H1 (cell line): ENCODE results near the gene AHSG. TPM values are rescaled to one million over a fixed set of nuclear protein-coding genes. Genes with fewer than 3 reads are reported as not detected.

ENCODE experiments used
- CTCF ChIA-PET: fragments of 300-600 bp; sonication (Branson Sonifier 250); formaldehyde crosslinking; loops from one replicate; lab custom pipeline; 2021; ENCODE audit not compliant: partially characterized antibody; lab: Charles Lee
- POLR2A ChIA-PET: fragments of 300-600 bp; sonication (Branson Sonifier 250); formaldehyde crosslinking; loops from one replicate; lab custom pipeline; 2021; ENCODE audit warnings: inconsistent platforms; ENCODE audit not compliant: partially characterized antibody; lab: Charles Lee
- DNase-seq, 2 experiments: peaks; one replicate each; pipeline versions ENCODE4 v3.0.0 to v3.0.0-alpha.2; 2010 to 2022; ENCODE audit warnings: low spot score in 2 of 2, low read depth in 1 of 2, mixed read lengths in 1 of 2
- FAIRE-seq: peaks from 2 replicates; lab custom pipeline; 2011; peaks lifted over from hg19 to GRCh38; lab: Jason Lieb, UNC
- H2AFZ ChIP-seq: 2 replicates; pipeline ENCODE4 v1.8.1; 2012; ENCODE audit warnings: low read length, inconsistent platforms
- H2AK5ac ChIP-seq: 2 replicates; pipeline ENCODE4 v1.6.1; 2013; ENCODE audit warnings: low read depth, low read length
- H2BK120ac ChIP-seq: replicated peaks from 2 replicates; pipeline ENCODE3; 2013; ENCODE audit warnings: low read depth, low read length, inconsistent platforms
- H2BK12ac ChIP-seq: 2 replicates; pipeline ENCODE4 v1.6.1; 2013; ENCODE audit warnings: low read depth, low read length
- H2BK15ac ChIP-seq: 2 replicates; pipeline ENCODE4 v1.6.1; 2013; ENCODE audit warnings: low read length
- H2BK20ac ChIP-seq: 2 replicates; pipeline ENCODE4 v1.6.1; 2013; ENCODE audit warnings: low read length
- H2BK5ac ChIP-seq: 2 replicates; pipeline ENCODE4 v1.6.1; 2013; ENCODE audit warnings: low read depth, low read length
- H3K14ac ChIP-seq: 2 replicates; pipeline ENCODE4 v1.6.1; 2013; ENCODE audit warnings: inconsistent platforms; ENCODE audit not compliant: insufficient read length
- H3K18ac ChIP-seq: 2 replicates; pipeline ENCODE4 v1.6.1; 2013; ENCODE audit warnings: low read length; ENCODE audit errors: extremely low read depth
- H3K23ac ChIP-seq: 2 replicates; pipeline ENCODE4 v1.6.1; 2013; ENCODE audit warnings: inconsistent platforms; ENCODE audit not compliant: insufficient read length
- H3K23me2 ChIP-seq: 2 replicates; pipeline ENCODE4 v1.6.1; 2013; ENCODE audit warnings: low read depth, low read length
- H3K27ac ChIP-seq: 2 replicates; pipeline ENCODE4 v1.6.1; 2011; ENCODE audit warnings: low read depth, low read length, inconsistent platforms
- H3K27me3 ChIP-seq, 4 experiments: replicated peaks in 1 of 4; 1 replicate in 1 of 4; 2 replicates in 3 of 4; pipeline versions ENCODE4 v1.6.1 to v1.8.1; 2011 to 2013; ENCODE audit warnings: low read length in 3 of 4, mild to moderate bottlenecking in 3 of 4, inconsistent platforms in 2 of 4, mixed read lengths in 2 of 4, moderate library complexity in 1 of 4; ENCODE audit not compliant: control insufficient read depth in 3 of 4, insufficient read depth in 3 of 4; ENCODE audit errors: extremely low read depth in 1 of 4
- H3K36me3 ChIP-seq, 4 experiments: 2 replicates each; pipeline versions ENCODE4 v1.6.1 to v1.8.1; 2011 to 2013; ENCODE audit warnings: mild to moderate bottlenecking in 4 of 4, low read length in 3 of 4, moderate library complexity in 2 of 4, control low read depth in 1 of 4, inconsistent platforms in 1 of 4; ENCODE audit not compliant: insufficient read depth in 4 of 4, control insufficient read depth in 2 of 4
- H3K4ac ChIP-seq: replicated peaks from 2 replicates; pipeline ENCODE3; 2013; ENCODE audit warnings: low read length, low read depth, mixed read lengths, inconsistent platforms; ENCODE audit not compliant: insufficient read length
- H3K4me1 ChIP-seq, 4 experiments: replicated peaks in 1 of 4; 1 replicate in 1 of 4; 2 replicates in 3 of 4; pipeline versions ENCODE4 v1.6.1 to v1.8.1; 2011 to 2013; ENCODE audit warnings: low read length in 3 of 4, inconsistent platforms in 2 of 4, mixed read lengths in 1 of 4; ENCODE audit not compliant: insufficient read depth in 4 of 4, control insufficient read depth in 3 of 4
- H3K4me2 ChIP-seq, 2 experiments: 2 replicates each; pipeline versions ENCODE4 v1.6.1 to v1.8.1; 2011 to 2013; ENCODE audit warnings: low read depth in 2 of 2, low read length in 2 of 2, control low read depth in 1 of 2, inconsistent platforms in 1 of 2, mild to moderate bottlenecking in 1 of 2; ENCODE audit not compliant: insufficient read depth in 1 of 2
- H3K4me3 ChIP-seq, 4 experiments: fragments of 200-600, 300-600 bp in 1 of 4; sonication (generic), shearing (Covaris generic), sonication (Bioruptor Twin) in 1 of 4; 2 replicates each; pipeline versions ENCODE4 v1.5.1 to v1.8.1; 2011 to 2016; ENCODE audit warnings: low read length in 4 of 4, low read depth in 3 of 4, control low read depth in 2 of 4, inconsistent platforms in 2 of 4, mild to moderate bottlenecking in 2 of 4, mixed read lengths in 1 of 4, moderate library complexity in 1 of 4; ENCODE audit not compliant: insufficient read depth in 2 of 4; ENCODE audit errors: extremely low read depth in 1 of 4
- H3K56ac ChIP-seq: replicated peaks from 2 replicates; pipeline ENCODE3; 2013; ENCODE audit warnings: low read depth, mild to moderate bottlenecking, mixed read lengths, low read length, inconsistent platforms; ENCODE audit not compliant: insufficient read length
- H3K79me1 ChIP-seq: 2 replicates; pipeline ENCODE4 v1.6.1; 2013; ENCODE audit warnings: low read depth, low read length, control low read depth
- H3K79me2 ChIP-seq, 2 experiments: 2 replicates each; pipeline versions ENCODE4 v1.6.1 to v1.8.1; 2012 to 2013; ENCODE audit warnings: low read length in 2 of 2, mild to moderate bottlenecking in 2 of 2, inconsistent platforms in 1 of 2; ENCODE audit not compliant: insufficient read depth in 2 of 2, control insufficient read depth in 1 of 2
- H3K9ac ChIP-seq, 4 experiments: replicated peaks in 1 of 4; 1 replicate in 1 of 4; 2 replicates in 3 of 4; pipeline versions ENCODE4 v1.6.1 to v1.8.1; 2011 to 2013; ENCODE audit warnings: low read depth in 3 of 4, low read length in 3 of 4, control low read depth in 2 of 4, mild to moderate bottlenecking in 2 of 4, moderate library complexity in 2 of 4, inconsistent platforms in 1 of 4; ENCODE audit errors: extremely low read depth in 1 of 4
- H3K9me3 ChIP-seq, 2 experiments: 2 replicates each; pipeline versions ENCODE4 v1.6.1 to v1.8.1; 2012 to 2013; ENCODE audit warnings: mild to moderate bottlenecking in 2 of 2, moderate library complexity in 2 of 2, control low read depth in 1 of 2, inconsistent platforms in 1 of 2, low read depth in 1 of 2, low read length in 1 of 2, mixed read lengths in 1 of 2; ENCODE audit not compliant: insufficient read depth in 2 of 2
- H4K20me1 ChIP-seq, 2 experiments: replicated peaks in 1 of 2; 2 replicates each; pipeline versions ENCODE3 to v1.8.1; 2011 to 2013; ENCODE audit warnings: inconsistent platforms in 2 of 2, low read length in 2 of 2, mild to moderate bottlenecking in 1 of 2; ENCODE audit not compliant: insufficient read depth in 2 of 2, control insufficient read depth in 1 of 2
- H4K5ac ChIP-seq: 2 replicates; pipeline ENCODE4 v1.6.1; 2013; ENCODE audit warnings: low read length, low read depth, mixed read lengths, inconsistent platforms; ENCODE audit not compliant: insufficient read length
- H4K8ac ChIP-seq: 2 replicates; pipeline ENCODE4 v1.8.0; 2013; ENCODE audit warnings: mild to moderate bottlenecking, moderate library complexity, low read length, inconsistent platforms; ENCODE audit not compliant: insufficient read depth; ENCODE audit errors: extremely low read depth
- H4K91ac ChIP-seq: replicated peaks from 2 replicates; pipeline ENCODE3; 2013; ENCODE audit warnings: low read length, mixed read lengths, inconsistent platforms; ENCODE audit not compliant: insufficient read length
- CTBP2 ChIP-seq: IDR thresholded peaks from 2 replicates; pipeline ENCODE4 v1.7.0; 2011; ENCODE audit warnings: borderline replicate concordance, mild to moderate bottlenecking, moderate library complexity, mixed read lengths, low read length; ENCODE audit not compliant: insufficient read depth, insufficient read length
- EGR1 ChIP-seq: IDR thresholded peaks from 2 replicates; pipeline ENCODE4 v1.6.1; 2011; ENCODE audit warnings: low read depth, low read length, borderline replicate concordance
- KDM4A ChIP-seq: IDR thresholded peaks from one replicate; pipeline ENCODE4 v1.7.1; 2012; ENCODE audit warnings: low read depth, mild to moderate bottlenecking, moderate library complexity, low read length, inconsistent platforms; ENCODE audit not compliant: severe bottlenecking
- POLR2A ChIP-seq, 2 experiments: IDR thresholded peaks; 1 replicate in 1 of 2; 2 replicates in 1 of 2; pipeline ENCODE4 v1.6.1; 2011; ENCODE audit warnings: low read depth in 2 of 2, low read length in 2 of 2, mild to moderate bottlenecking in 2 of 2; ENCODE audit errors: control extremely low read depth in 1 of 2
- RBBP5 ChIP-seq: IDR thresholded peaks from 2 replicates; pipeline ENCODE4 v1.7.1; 2012; ENCODE audit warnings: low read depth, mild to moderate bottlenecking, inconsistent platforms, low read length, moderate library complexity, borderline replicate concordance
- SAP30 ChIP-seq: fragments of 300-600 bp; sonication (generic); IDR thresholded peaks from 2 replicates; pipeline ENCODE4 v1.7.1; 2012; ENCODE audit warnings: low read length, moderate library complexity, mild to moderate bottlenecking, inconsistent platforms; ENCODE audit not compliant: insufficient read depth, insufficient replicate concordance
- SP4 ChIP-seq: IDR thresholded peaks from 2 replicates; pipeline ENCODE4 v1.6.1; 2012; ENCODE audit warnings: low read length, inconsistent platforms
- TEAD4 ChIP-seq: IDR thresholded peaks from 2 replicates; pipeline ENCODE4 v1.6.1; 2012; ENCODE audit warnings: low read depth, low read length, inconsistent platforms, mixed read lengths
- WGBS, 2 experiments: shearing (Covaris generic) in 1 of 2; methylation state at CpG; one replicate each; pipeline versions ENCODE4 v1.1.6 to v1.1.7; 2013 to 2015; ENCODE audit warnings: low lambda C conversion rate in 2 of 2, mixed read lengths in 2 of 2, inconsistent platforms in 1 of 2, low coverage in 1 of 2, missing lambda C conversion rate in 1 of 2; ENCODE audit not compliant: insufficient replicate concordance in 2 of 2, insufficient coverage in 1 of 2, insufficient read length in 1 of 2; ENCODE audit errors: extremely low coverage in 1 of 2, missing lambda C conversion rate in 1 of 2; 5-methylcytosine and 5-hydroxymethylcytosine counted together
- polyA plus RNA-seq, 7 experiments: library from polyadenylated mRNA; depleted of rRNA in 3 of 7; stranded (reverse) in 5 of 7; unstranded in 2 of 7; fragments of >200 nt in 5 of 7; fragments of 200-250 nt in 2 of 7; gene quantifications; 1 replicate in 5 of 7; 2 replicates in 1 of 7; 4 replicates in 1 of 7; pipeline versions ENCODE4 v1.2.1 to v1.2.3, GENCODE V29; 2011 to 2013; ENCODE audit warnings: missing spikeins in 2 of 7, mixed read lengths in 2 of 7
- total RNA-seq: library from RNA; stranded (reverse); fragmentation: NEBNext Ultra II Directional; extraction: Animal tissue kit (Norgen Biotek cat#: 25700); gene quantifications from 2 replicates; pipeline ENCODE4 v1.2.1, GENCODE V29; 2021

The AHSG gene
- total and polyA plus RNA-seq, 2 of the 8 experiments (the other 6 are each of a cell fraction or from before 2014, with no cell fraction given), result 0.68 to 0.78 TPM

GRCh38 chr3:186642014-186642413 is 29.2 kb downstream of the AHSG start:
- Histone ChIP-seq H2AFZ (no peak overlapping the region), H3K18ac (no peak overlapping the region), H3K9ac (no peak overlapping the region), H4K20me1 (no peaks in the 10 kb centered on the region), H2BK20ac (no peak overlapping the region), H2BK15ac (no peak overlapping the region), H4K5ac (no peak overlapping the region), H3K23me2 (no peaks in the 10 kb centered on the region), H2BK12ac (no peak overlapping the region), H2BK120ac (no peak overlapping the region), H4K91ac (no peak overlapping the region), H2BK5ac (no peak overlapping the region), H3K79me1 (no peaks in the 10 kb centered on the region), H3K14ac (no peak overlapping the region), H3K27me3 (no peaks in the 10 kb centered on the region; a peak in 1 of 7 replicates), H3K23ac (no peak overlapping the region), H4K8ac (no peak overlapping the region), H2AK5ac (no peak overlapping the region), H3K4ac (no peak overlapping the region), H3K4me3 (no peak overlapping the region), H3K79me2 (no peaks in the 10 kb centered on the region), H3K4me2 (no peak overlapping the region), H3K9me3 (no peaks in the 10 kb centered on the region), H3K36me3 (no peaks in the 10 kb centered on the region), H3K4me1 (peaks cover 5 to 12% (median 8%) of the 10 kb centered on the region in 4 experiments; a peak in 5 of 7 replicates), H3K56ac (no peak overlapping the region), H3K27ac (no peak overlapping the region)
- ChIA-PET POLR2A (interaction anchor here (1.3 to 1.8 kb wide), 2 partner anchors 22 to 141 kb away, joined by 5 to 7 read pairs; partner anchors contain the start of gene EIF4A2), CTCF (interaction anchor here (0.6 to 2.1 kb wide), 4 partner anchors 11 to 417 kb away, joined by 3 to 11 read pairs (median 5); no protein-coding TSS in a partner anchor)
- FAIRE-seq (no peak), DNase-seq (no peak)
- TF ChIP-seq SP4 (no peak), SAP30 (no peak), POLR2A (IDR thresholded peaks at IDR 0.05; ENCODE audit: control extremely low read depth in 1 of 2, low read depth in 2 of 2, low read length in 2 of 2) (no peak), TEAD4 (no peak), CTBP2 (no peak), KDM4A (no peak), EGR1 (no peak), RBBP5 (no peak)
- WGBS, 2 experiments, result 80% methylated on average over 3 of the region's 3 CpGs; no CpG with 5 or more reads in 1 of the 2 experiments
